PFSK-1 (cell line): Measurements from ENCODE around the gene ZNF536.

ENCODE experiments used
- FOXP2 ChIP-seq: optimal IDR thresholded peaks from 2 replicates; pipeline ENCODE3; 2011; ENCODE audit warnings: borderline replicate concordance, control low read depth, inconsistent platforms; ENCODE audit not compliant: insufficient read depth; ENCODE audit errors: extremely low read length, extremely low read depth
- POLR2AphosphoS5 ChIP-seq: IDR thresholded peaks from 2 replicates; pipeline ENCODE4 v1.6.1; 2012; ENCODE audit warnings: low read depth, mild to moderate bottlenecking, control low read depth, low read length, moderate library complexity
- REST ChIP-seq, 2 experiments: IDR thresholded peaks; 2 replicates each; pipeline versions ENCODE4 v1.6.1 to v1.8.0; 2011 to 2012; ENCODE audit warnings: low read depth in 2 of 2, low read length in 2 of 2, control low read depth in 1 of 2, inconsistent platforms in 1 of 2, mild to moderate bottlenecking in 1 of 2, moderate library complexity in 1 of 2; ENCODE audit not compliant: insufficient read depth in 1 of 2

DNA sequence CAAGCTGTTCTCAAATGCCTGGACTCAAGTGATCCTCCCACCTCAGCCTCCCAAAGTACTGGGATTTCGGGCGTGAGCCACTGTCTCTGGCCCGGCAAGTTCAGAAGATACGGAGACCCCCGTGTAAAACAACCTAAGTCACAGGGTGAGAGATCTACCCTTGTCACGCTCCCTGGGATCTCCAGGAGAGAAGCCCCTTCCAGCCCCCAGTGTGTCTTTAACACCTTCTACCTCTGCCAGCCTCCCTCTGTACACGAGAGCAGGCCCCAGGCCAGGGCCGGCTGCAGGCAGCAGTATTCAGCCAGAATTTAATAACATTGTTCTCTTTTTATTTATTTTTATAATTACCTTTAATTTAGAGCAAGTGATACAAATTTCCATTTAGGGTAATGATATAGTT, 49.4 kb downstream of the ZNF536 start:
- TF ChIP-seq REST (IDR thresholded peaks at IDR 0.05; ENCODE audit: insufficient read depth in 1 of 2, low read depth in 2 of 2, low read length in 2 of 2) (no peak), POLR2AphosphoS5 (no peak), FOXP2 (no peak)
